HepG2 (cell line): ENCODE measurements around the gene BMPER.

ENCODE experiments used
- CTCF ChIP-seq: sonication (generic); formaldehyde crosslinking; IDR thresholded peaks from 2 replicates; pipeline ENCODE4 v1.5.0; 2020; ENCODE audit warnings: mild to moderate bottlenecking, missing genetic modification reagents, moderate library complexity
- EEA1 ChIP-seq: sonication (generic); formaldehyde crosslinking; IDR thresholded peaks from 2 replicates; pipeline ENCODE4 v1.5.1; 2020; ENCODE audit warnings: mild to moderate bottlenecking, missing genetic modification reagents, borderline replicate concordance

DNA sequence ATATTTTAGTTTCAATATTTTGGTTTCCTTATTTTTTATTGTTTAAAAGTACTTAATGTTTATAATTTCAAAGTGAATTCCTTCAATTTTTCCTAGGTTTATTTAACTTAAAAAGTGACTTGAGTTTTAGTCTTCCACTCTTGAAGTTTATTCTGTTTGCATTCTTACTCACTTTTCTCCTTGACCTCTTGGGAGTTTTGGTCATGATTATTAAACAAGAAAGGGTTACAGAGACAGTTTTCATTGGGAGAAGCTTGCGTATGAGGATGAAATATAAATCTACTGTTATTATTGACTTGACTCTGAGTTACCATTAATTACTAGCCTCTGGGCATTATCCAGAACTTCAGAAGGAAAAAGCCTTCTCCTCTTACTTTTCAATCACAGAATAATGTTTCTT lies 216.0 kb downstream of the BMPER start:
- TF ChIP-seq EEA1 (CRISPR knock-in tag) (no peak), CTCF (CRISPR knock-in tag) (no peak)
